Kidney (tissue), 14 donors: ENCODE measurements around the gene NF1. TPM values are rescaled to one million over a fixed set of nuclear protein-coding genes. Genes with fewer than 3 reads are reported as not detected.

Source experiments
- DNase-seq, 5 donors: peaks; one replicate each; pipeline ENCODE4 v3.0.0-alpha.2; 2013 to 2020
- FAIRE-seq: peaks from 2 replicates; lab custom pipeline; 2012; peaks lifted over from hg19 to GRCh38; lab: Jason Lieb, UNC
- H3K27ac ChIP-seq, 2 donors: one replicate each; pipeline ENCODE4 v1.7.0; 2013; ENCODE audit warnings: low read depth in 2 of 2, low read length in 2 of 2, inconsistent platforms in 1 of 2
- H3K27me3 ChIP-seq: one replicate; pipeline ENCODE4 v1.7.1; 2013; ENCODE audit warnings: low read length, inconsistent platforms; ENCODE audit not compliant: control insufficient read depth, insufficient read depth
- H3K36me3 ChIP-seq, 3 donors: one replicate each; pipeline versions ENCODE4 v1.7.0 to v1.7.1; 2013; ENCODE audit warnings: low read length in 3 of 3, control low read depth in 1 of 3, inconsistent platforms in 1 of 3; ENCODE audit not compliant: insufficient read depth in 3 of 3, control insufficient read depth in 2 of 3
- H3K4me1 ChIP-seq, 3 donors: one replicate each; pipeline versions ENCODE4 v1.7.0 to v1.7.1; 2013; ENCODE audit warnings: low read length in 3 of 3, inconsistent platforms in 1 of 3, low read depth in 1 of 3; ENCODE audit not compliant: control insufficient read depth in 2 of 3, insufficient read depth in 2 of 3
- H3K4me3 ChIP-seq, 3 donors: one replicate each; pipeline versions ENCODE4 v1.7.0 to v1.8.1; 2013; ENCODE audit warnings: low read length in 3 of 3, control low read depth in 1 of 3, inconsistent platforms in 1 of 3
- H3K9ac ChIP-seq, 3 donors: one replicate each; pipeline versions ENCODE4 v1.7.0 to v1.7.1; 2013; ENCODE audit warnings: low read length in 3 of 3, control low read depth in 1 of 3, inconsistent platforms in 1 of 3
- H3K9me3 ChIP-seq, 3 donors: one replicate each; pipeline versions ENCODE4 v1.7.0 to v1.7.1; 2013; ENCODE audit warnings: low read length in 3 of 3, control low read depth in 1 of 3, inconsistent platforms in 1 of 3; ENCODE audit not compliant: control insufficient read depth in 2 of 3, insufficient read depth in 1 of 3
- CTCF ChIP-seq: IDR thresholded peaks from 3 replicates; pipeline ENCODE4 v1.5.1; 2012; ENCODE audit warnings: mild to moderate bottlenecking, moderate library complexity, borderline replicate concordance; ENCODE audit not compliant: insufficient read depth; ENCODE audit errors: extremely low read depth
- intact Hi-C: fragments of 100-400 bp; cut with DNase I; formaldehyde crosslinking; loops from one replicate; pipeline ENCODE4 v1.11.1; 2022
- polyA plus RNA-seq: library from polyadenylated mRNA; stranded (reverse); fragments of 350-450 nt; fragmentation: Illumina TruSeq; extraction: RNeasy Lipid Tissue Mini Kit (QIAGEN cat#74804); gene quantifications from one replicate; pipeline ENCODE4 v1.2.3, GENCODE V29; 2014; ENCODE audit warnings: low read depth, low replicate concordance; ENCODE audit not compliant: insufficient read depth
- total RNA-seq: library from RNA; stranded (reverse); fragmentation: NEBNext Ultra II Directional; extraction: Animal tissue kit (Norgen Biotek cat#: 25700); gene quantifications from one replicate; pipeline ENCODE4 v1.2.1, GENCODE V29; 2021
- donor health status: control.
- donor health status: control.
- donor health status: control.
- donor health status: control.
- donor health status: control.
- donor health status: DM: yes; HTN: yes; CAD: no.
- donor health status: Normal renal cell carcinoma (clear cell type).

Gene NF1
- total and polyA plus RNA-seq, 2 donors from 2014 or later, result 7.8 to 61.3 TPM

GRCh38 chr17:31408586-31408985 is 313.8 kb downstream of the NF1 start:
- Histone ChIP-seq H3K4me3 (no peak overlapping the region), H3K9me3 (no peaks in the 10 kb centered on the region), H3K4me1 (no peaks in the 10 kb centered on the region), H3K9ac (no peak overlapping the region), H3K36me3 (no peaks in the 10 kb centered on the region), H3K27me3 (no peaks in the 10 kb centered on the region), H3K27ac (no peak overlapping the region)
- intact Hi-C loops, result no loop called here
- no peak for FAIRE-seq
- no peak for TF ChIP-seq CTCF
- no peak for DNase-seq

- intact Hi-C loops, result no loop called here
- Histone ChIP-seq H3K27ac (no peak overlapping the region), H3K27me3 (no peaks in the 10 kb centered on the region), H3K36me3 (no peaks in the 10 kb centered on the region), H3K4me3 (no peak overlapping the region), H3K9ac (no peak overlapping the region), H3K4me1 (no peaks in the 10 kb centered on the region), H3K9me3 (no peaks in the 10 kb centered on the region)
- TF ChIP-seq CTCF, result no peak
- FAIRE-seq, result no peak
- peak in 1 of 5 donors; percentile 26 for DNase-seq
Measured at GRCh38 chr17:31411707-31412285, 317.0 kb downstream of the NF1 start.

- H3K9me3 ChIP-seq, result no peaks in the 10 kb centered on the region
- DNase-seq, result peak in 1 of 5 donors; percentile 45
Measured at GRCh38 chr17:31412511-31412910, 317.7 kb downstream of the NF1 start.

More at GRCh38 chr17:31412511-31412910, 317.7 kb downstream of the NF1 start:
- Histone ChIP-seq H3K36me3 (no peaks in the 10 kb centered on the region), H3K27me3 (no peaks in the 10 kb centered on the region), H3K4me3 (no peak overlapping the region), H3K27ac (no peak overlapping the region), H3K9ac (no peak overlapping the region), H3K4me1 (no peaks in the 10 kb centered on the region)
- no peak for TF ChIP-seq CTCF
- FAIRE-seq, result no peak
- intact Hi-C loops, result no loop called here
